Measurements from ENCODE around the gene CCDC27.

DNA sequence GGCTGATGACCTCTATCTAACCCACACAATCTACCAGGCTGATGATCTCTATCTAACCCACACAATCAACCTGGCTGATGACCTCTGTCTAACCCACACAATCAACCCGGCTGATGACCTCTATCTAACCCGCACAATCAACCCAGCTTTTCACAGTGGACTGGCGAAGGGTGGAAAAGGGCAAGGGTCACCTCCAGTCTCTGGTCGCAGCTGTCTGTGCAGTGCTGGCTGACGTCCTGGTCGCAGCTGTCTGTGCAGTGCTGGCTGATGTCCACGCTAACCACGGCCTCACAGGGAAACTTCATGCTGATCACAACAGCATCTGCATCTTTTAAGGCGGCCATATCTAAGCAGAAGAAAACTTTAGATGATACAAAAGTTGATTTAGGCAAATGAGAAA, 12.2 kb upstream of the CCDC27 start:
- TF ChIP-seq FOXK1 (CRISPR knock-in tag; IDR thresholded peaks at IDR 0.05) (no peak), SP1 (CRISPR knock-in tag; conservative IDR thresholded peaks at IDR 0.05) (no peak), TCF7 (CRISPR knock-in tag; IDR thresholded peaks at IDR 0.05; ENCODE audit: low read depth) (no peak), ZNF416 (CRISPR knock-in tag; IDR thresholded peaks at IDR 0.05) (no peak), CREB1 (CRISPR knock-in tag; IDR thresholded peaks at IDR 0.05) (no peak), JUN (CRISPR knock-in tag; IDR thresholded peaks at IDR 0.05) (no peak)
- TF ChIP-seq, protein P1, sequence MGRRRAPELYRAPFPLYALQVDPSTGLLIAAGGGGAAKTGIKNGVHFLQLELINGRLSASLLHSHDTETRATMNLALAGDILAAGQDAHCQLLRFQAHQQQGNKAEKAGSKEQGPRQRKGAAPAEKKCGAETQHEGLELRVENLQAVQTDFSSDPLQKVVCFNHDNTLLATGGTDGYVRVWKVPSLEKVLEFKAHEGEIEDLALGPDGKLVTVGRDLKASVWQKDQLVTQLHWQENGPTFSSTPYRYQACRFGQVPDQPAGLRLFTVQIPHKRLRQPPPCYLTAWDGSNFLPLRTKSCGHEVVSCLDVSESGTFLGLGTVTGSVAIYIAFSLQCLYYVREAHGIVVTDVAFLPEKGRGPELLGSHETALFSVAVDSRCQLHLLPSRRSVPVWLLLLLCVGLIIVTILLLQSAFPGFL (CRISPR knock-in tag; IDR thresholded peaks at IDR 0.05; ENCODE audit: borderline replicate concordance) = no peak
- TF ChIP-seq, protein P2, sequence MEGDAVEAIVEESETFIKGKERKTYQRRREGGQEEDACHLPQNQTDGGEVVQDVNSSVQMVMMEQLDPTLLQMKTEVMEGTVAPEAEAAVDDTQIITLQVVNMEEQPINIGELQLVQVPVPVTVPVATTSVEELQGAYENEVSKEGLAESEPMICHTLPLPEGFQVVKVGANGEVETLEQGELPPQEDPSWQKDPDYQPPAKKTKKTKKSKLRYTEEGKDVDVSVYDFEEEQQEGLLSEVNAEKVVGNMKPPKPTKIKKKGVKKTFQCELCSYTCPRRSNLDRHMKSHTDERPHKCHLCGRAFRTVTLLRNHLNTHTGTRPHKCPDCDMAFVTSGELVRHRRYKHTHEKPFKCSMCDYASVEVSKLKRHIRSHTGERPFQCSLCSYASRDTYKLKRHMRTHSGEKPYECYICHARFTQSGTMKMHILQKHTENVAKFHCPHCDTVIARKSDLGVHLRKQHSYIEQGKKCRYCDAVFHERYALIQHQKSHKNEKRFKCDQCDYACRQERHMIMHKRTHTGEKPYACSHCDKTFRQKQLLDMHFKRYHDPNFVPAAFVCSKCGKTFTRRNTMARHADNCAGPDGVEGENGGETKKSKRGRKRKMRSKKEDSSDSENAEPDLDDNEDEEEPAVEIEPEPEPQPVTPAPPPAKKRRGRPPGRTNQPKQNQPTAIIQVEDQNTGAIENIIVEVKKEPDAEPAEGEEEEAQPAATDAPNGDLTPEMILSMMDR (IDR thresholded peaks at IDR 0.05) = no peak
- TF ChIP-seq, protein P3, sequence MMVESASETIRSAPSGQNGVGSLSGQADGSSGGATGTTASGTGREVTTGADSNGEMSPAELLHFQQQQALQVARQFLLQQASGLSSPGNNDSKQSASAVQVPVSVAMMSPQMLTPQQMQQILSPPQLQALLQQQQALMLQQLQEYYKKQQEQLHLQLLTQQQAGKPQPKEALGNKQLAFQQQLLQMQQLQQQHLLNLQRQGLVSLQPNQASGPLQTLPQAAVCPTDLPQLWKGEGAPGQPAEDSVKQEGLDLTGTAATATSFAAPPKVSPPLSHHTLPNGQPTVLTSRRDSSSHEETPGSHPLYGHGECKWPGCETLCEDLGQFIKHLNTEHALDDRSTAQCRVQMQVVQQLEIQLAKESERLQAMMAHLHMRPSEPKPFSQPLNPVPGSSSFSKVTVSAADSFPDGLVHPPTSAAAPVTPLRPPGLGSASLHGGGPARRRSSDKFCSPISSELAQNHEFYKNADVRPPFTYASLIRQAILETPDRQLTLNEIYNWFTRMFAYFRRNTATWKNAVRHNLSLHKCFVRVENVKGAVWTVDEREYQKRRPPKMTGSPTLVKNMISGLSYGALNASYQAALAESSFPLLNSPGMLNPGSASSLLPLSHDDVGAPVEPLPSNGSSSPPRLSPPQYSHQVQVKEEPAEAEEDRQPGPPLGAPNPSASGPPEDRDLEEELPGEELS (CRISPR knock-in tag; IDR thresholded peaks at IDR 0.05) = no peak
- TF ChIP-seq, protein P4, sequence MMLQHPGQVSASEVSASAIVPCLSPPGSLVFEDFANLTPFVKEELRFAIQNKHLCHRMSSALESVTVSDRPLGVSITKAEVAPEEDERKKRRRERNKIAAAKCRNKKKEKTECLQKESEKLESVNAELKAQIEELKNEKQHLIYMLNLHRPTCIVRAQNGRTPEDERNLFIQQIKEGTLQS (CRISPR knock-in tag; conservative IDR thresholded peaks at IDR 0.05) = no peak
